Neural cell (in vitro differentiated cells): ENCODE data around the gene VPS54. TPM values are rescaled to one million over a fixed set of nuclear protein-coding genes. Genes with fewer than 3 reads are reported as not detected.

Source experiments
- H2AFZ ChIP-seq: fragments of 200-600, 300-800 bp; sonication (generic), shearing (Covaris generic); 2 replicates; pipeline ENCODE4 v1.6.0; 2014; ENCODE audit warnings: low read depth, mild to moderate bottlenecking, antibody characterized with exemption, low read length, moderate library complexity
- H3F3A ChIP-seq: fragments of 200-600 bp; shearing (Covaris generic); 2 replicates; pipeline ENCODE4 v1.6.1; 2016; ENCODE audit warnings: mild to moderate bottlenecking, moderate library complexity, mixed read lengths, antibody characterized with exemption, low read length; ENCODE audit not compliant: insufficient read depth, poor library complexity, severe bottlenecking
- H3K27ac ChIP-seq: fragments of 200-600, 300-800 bp; sonication (generic), shearing (Covaris generic); 2 replicates; pipeline ENCODE4 v1.5.1; 2014; ENCODE audit warnings: mild to moderate bottlenecking, low read length, moderate library complexity
- H3K27me3 ChIP-seq: fragments of 300-800, 200-600 bp; sonication (generic), shearing (Covaris generic); 2 replicates; pipeline ENCODE4 v1.6.0; 2014; ENCODE audit warnings: mild to moderate bottlenecking, low read depth, low read length, moderate library complexity; ENCODE audit not compliant: insufficient read depth
- H3K36me3 ChIP-seq: fragments of 300-800, 200-600 bp; sonication (generic), shearing (Covaris generic); 2 replicates; pipeline ENCODE4 v1.5.1; 2014; ENCODE audit warnings: mild to moderate bottlenecking, antibody characterized with exemption, low read length, moderate library complexity; ENCODE audit not compliant: insufficient read depth
- H3K4me2 ChIP-seq: fragments of 300-800, 200-600 bp; sonication (generic), shearing (Covaris generic); 2 replicates; pipeline ENCODE4 v1.6.0; 2014; ENCODE audit warnings: mild to moderate bottlenecking, low read length
- H3K4me3 ChIP-seq: fragments of 300-800, 200-600 bp; sonication (generic), shearing (Covaris generic); 2 replicates; pipeline ENCODE4 v1.5.1; 2014; ENCODE audit warnings: mild to moderate bottlenecking, low read length, moderate library complexity
- H3K79me2 ChIP-seq: fragments of 200-600 bp; shearing (Covaris generic); replicated peaks from 2 replicates; pipeline ENCODE4 v1.6.0; 2014; ENCODE audit warnings: mild to moderate bottlenecking, low read length, moderate library complexity; ENCODE audit not compliant: insufficient read depth
- H3K9ac ChIP-seq: fragments of 300-800, 200-600 bp; sonication (generic), shearing (Covaris generic); 2 replicates; pipeline ENCODE4 v1.6.1; 2016; ENCODE audit warnings: mild to moderate bottlenecking, low read length, mixed read lengths
- H3K9me2 ChIP-seq: fragments of 200-600 bp; shearing (Covaris generic); 2 replicates; pipeline ENCODE4 v1.6.1; 2016; ENCODE audit warnings: mild to moderate bottlenecking, low read length, mixed read lengths; ENCODE audit not compliant: insufficient read depth
- H3K9me3 ChIP-seq: fragments of 200-600, 300-800 bp; sonication (generic), shearing (Covaris generic); 2 replicates; pipeline ENCODE4 v1.6.1; 2016; ENCODE audit warnings: mild to moderate bottlenecking, mixed run types, low read length, moderate library complexity, mixed read lengths
- H4K20me1 ChIP-seq: fragments of 200-600 bp; shearing (Covaris generic); 2 replicates; pipeline ENCODE4 v1.6.1; 2016; ENCODE audit warnings: mild to moderate bottlenecking, mixed run types; ENCODE audit not compliant: insufficient read depth
- EP300 ChIP-seq: fragments of 450-650 bp; conservative IDR thresholded peaks from 2 replicates; pipeline ENCODE4 v1.6.1; 2014; ENCODE audit warnings: antibody characterized with exemption, mild to moderate bottlenecking, moderate library complexity; ENCODE audit not compliant: poor library complexity, severe bottlenecking
- EZH2 ChIP-seq: fragments of 200-600, 300-800 bp; shearing (Covaris generic), sonication (generic); IDR thresholded peaks from 2 replicates; pipeline ENCODE4 v1.6.1; 2014; ENCODE audit warnings: antibody characterized with exemption, low read length, borderline replicate concordance, mild to moderate bottlenecking; ENCODE audit not compliant: insufficient read depth, poor library complexity, severe bottlenecking
- MXI1 ChIP-seq: fragments of 450-650 bp; conservative IDR thresholded peaks from 2 replicates; pipeline ENCODE4 v1.6.1; 2014; ENCODE audit warnings: antibody characterized with exemption, mild to moderate bottlenecking; ENCODE audit not compliant: poor library complexity, severe bottlenecking
- POLR2AphosphoS5 ChIP-seq: IDR thresholded peaks from 2 replicates; pipeline ENCODE4 v1.6.1; 2012
- RAD21 ChIP-seq: fragments of 450-650 bp; conservative IDR thresholded peaks from 2 replicates; pipeline ENCODE4 v1.6.1; 2014; ENCODE audit warnings: antibody characterized with exemption, mild to moderate bottlenecking, moderate library complexity
- REST ChIP-seq: IDR thresholded peaks from 2 replicates; pipeline ENCODE4 v1.6.1; 2012; ENCODE audit warnings: borderline replicate concordance
- SMC3 ChIP-seq: fragments of 450-650 bp; conservative IDR thresholded peaks from 2 replicates; pipeline ENCODE4 v1.6.1; 2014; ENCODE audit warnings: antibody characterized with exemption, mild to moderate bottlenecking, moderate library complexity; ENCODE audit not compliant: poor library complexity
- TAF1 ChIP-seq: IDR thresholded peaks from 2 replicates; pipeline ENCODE4 v1.6.1; 2012; ENCODE audit warnings: low read depth
- polyA plus RNA-seq: library from polyadenylated mRNA; depleted of rRNA; stranded (reverse); fragments of >200 nt; gene quantifications from 2 replicates; pipeline ENCODE4 v1.2.3, GENCODE V29; 2014
- TF ChIP-seq, protein P1 (sequence below): fragments of 450-650 bp; IDR thresholded peaks from 2 replicates; pipeline ENCODE4 v1.5.1; 2014; ENCODE audit warnings: antibody characterized with exemption, mild to moderate bottlenecking, moderate library complexity; ENCODE audit not compliant: poor library complexity, severe bottlenecking

Gene VPS54
- polyA plus RNA-seq, 1 donor from 2014 or later, result 34.2 TPM

DNA sequence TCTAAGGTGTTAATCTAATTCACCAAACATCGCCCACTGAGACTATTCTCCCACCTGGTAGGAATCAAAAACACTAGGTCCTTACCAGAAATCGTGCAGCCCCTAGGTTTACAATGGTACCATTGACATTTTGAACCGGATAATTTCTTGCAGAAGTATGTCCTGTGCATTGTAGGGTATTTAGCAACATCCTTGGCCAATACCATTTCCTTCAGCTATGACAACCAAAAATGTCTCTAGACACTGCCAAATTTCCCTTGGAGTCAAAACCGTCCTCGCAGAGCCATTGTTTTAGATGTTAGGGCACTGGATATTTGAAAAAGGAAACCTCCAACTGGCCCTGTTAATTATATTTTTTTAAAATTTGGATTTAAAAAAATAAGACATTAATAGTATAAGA, 3.8 kb downstream of the VPS54 start:
- no peaks in the 10 kb centered on the region for H3K27me3 ChIP-seq
- H2AFZ ChIP-seq, result no peak overlapping the region
- no peaks in the 10 kb centered on the region for H3K9me2 ChIP-seq
- no peaks in the 10 kb centered on the region for H4K20me1 ChIP-seq
- H3F3A ChIP-seq, result no peaks in the 10 kb centered on the region
- no peaks in the 10 kb centered on the region for H3K9me3 ChIP-seq
- H3K27ac ChIP-seq, result no peak overlapping the region
- TF ChIP-seq SMC3 (no peak), RAD21 (no peak), POLR2AphosphoS5 (no peak), EP300 (no peak), MXI1 (no peak), REST (no peak), EZH2 (no peak), TAF1 (no peak)
- TF ChIP-seq, protein P1, sequence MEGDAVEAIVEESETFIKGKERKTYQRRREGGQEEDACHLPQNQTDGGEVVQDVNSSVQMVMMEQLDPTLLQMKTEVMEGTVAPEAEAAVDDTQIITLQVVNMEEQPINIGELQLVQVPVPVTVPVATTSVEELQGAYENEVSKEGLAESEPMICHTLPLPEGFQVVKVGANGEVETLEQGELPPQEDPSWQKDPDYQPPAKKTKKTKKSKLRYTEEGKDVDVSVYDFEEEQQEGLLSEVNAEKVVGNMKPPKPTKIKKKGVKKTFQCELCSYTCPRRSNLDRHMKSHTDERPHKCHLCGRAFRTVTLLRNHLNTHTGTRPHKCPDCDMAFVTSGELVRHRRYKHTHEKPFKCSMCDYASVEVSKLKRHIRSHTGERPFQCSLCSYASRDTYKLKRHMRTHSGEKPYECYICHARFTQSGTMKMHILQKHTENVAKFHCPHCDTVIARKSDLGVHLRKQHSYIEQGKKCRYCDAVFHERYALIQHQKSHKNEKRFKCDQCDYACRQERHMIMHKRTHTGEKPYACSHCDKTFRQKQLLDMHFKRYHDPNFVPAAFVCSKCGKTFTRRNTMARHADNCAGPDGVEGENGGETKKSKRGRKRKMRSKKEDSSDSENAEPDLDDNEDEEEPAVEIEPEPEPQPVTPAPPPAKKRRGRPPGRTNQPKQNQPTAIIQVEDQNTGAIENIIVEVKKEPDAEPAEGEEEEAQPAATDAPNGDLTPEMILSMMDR, result no peak
- no peaks in the 10 kb centered on the region for H3K36me3 ChIP-seq
- H3K79me2 ChIP-seq, result peaks cover 70% of the 10 kb centered on the region
- H3K4me2 ChIP-seq, result no peak overlapping the region
- H3K4me3 ChIP-seq, result no peak overlapping the region
- H3K9ac ChIP-seq, result no peak overlapping the region

GRCh38 chr2:64014628-64015027, 4.6 kb downstream of the VPS54 start:
- Histone ChIP-seq H3K9me3 (no peaks in the 10 kb centered on the region), H3K36me3 (no peaks in the 10 kb centered on the region), H3K79me2 (peaks cover 70% of the 10 kb centered on the region), H3K9ac (no peak overlapping the region), H3K4me2 (no peak overlapping the region), H3F3A (no peaks in the 10 kb centered on the region), H3K27ac (no peak overlapping the region), H2AFZ (no peak overlapping the region), H3K27me3 (no peaks in the 10 kb centered on the region), H4K20me1 (no peaks in the 10 kb centered on the region), H3K9me2 (no peaks in the 10 kb centered on the region), H3K4me3 (no peak overlapping the region)
- TF ChIP-seq MXI1 (no peak), TAF1 (no peak)

GRCh38 chr2:64013053-64013452, 6.2 kb downstream of the VPS54 start:
- Histone ChIP-seq H3F3A (no peaks in the 10 kb centered on the region), H3K9me2 (no peaks in the 10 kb centered on the region), H2AFZ (no peak overlapping the region), H3K4me2 (no peak overlapping the region), H3K4me3 (no peak overlapping the region), H3K79me2 (peaks cover 72% of the 10 kb centered on the region), H4K20me1 (no peaks in the 10 kb centered on the region), H3K9ac (no peak overlapping the region), H3K9me3 (no peaks in the 10 kb centered on the region), H3K36me3 (no peaks in the 10 kb centered on the region), H3K27me3 (no peaks in the 10 kb centered on the region), H3K27ac (no peak overlapping the region)
- TF ChIP-seq REST, result no peak
- TF ChIP-seq, protein P1, result no peak
- no peak for TF ChIP-seq TAF1
- no peak for TF ChIP-seq POLR2AphosphoS5
- TF ChIP-seq SMC3, result no peak
- TF ChIP-seq MXI1, result no peak
- no peak for TF ChIP-seq RAD21
- no peak for TF ChIP-seq EP300
- no peak for TF ChIP-seq EZH2
